ENCODE data around the gene LRRIQ3. TPM values are rescaled to one million over a fixed set of nuclear protein-coding genes. Genes with fewer than 3 reads are reported as not detected.
A peak's percentile ranks its signal among the peaks of the same experiment; 100 is the strongest.

LRRIQ3 gene
- total and polyA plus RNA-seq, 4 donors: 0.37 to 1.6 (median 1.0) TPM

DNA sequence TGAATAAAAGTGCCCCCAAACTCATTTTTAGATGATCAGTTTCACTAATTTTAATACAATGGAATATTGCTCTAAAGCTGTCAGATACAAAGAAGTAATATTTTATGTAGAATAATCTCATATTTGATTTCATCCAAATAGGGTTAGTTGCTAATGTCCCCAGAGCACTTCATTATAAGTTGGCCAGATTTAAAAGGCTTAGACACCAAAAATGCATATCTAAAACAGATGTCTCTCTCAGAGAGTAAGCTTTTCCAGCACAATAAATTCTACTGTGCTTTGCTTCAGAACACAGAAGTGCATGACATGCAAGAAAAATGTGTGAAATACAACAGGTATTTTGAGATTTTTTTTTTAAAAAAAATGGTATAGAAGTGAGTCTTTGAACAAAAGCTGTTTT is 194.2 kb downstream of the LRRIQ3 start (continued):
- TF ChIP-seq, protein P1, sequence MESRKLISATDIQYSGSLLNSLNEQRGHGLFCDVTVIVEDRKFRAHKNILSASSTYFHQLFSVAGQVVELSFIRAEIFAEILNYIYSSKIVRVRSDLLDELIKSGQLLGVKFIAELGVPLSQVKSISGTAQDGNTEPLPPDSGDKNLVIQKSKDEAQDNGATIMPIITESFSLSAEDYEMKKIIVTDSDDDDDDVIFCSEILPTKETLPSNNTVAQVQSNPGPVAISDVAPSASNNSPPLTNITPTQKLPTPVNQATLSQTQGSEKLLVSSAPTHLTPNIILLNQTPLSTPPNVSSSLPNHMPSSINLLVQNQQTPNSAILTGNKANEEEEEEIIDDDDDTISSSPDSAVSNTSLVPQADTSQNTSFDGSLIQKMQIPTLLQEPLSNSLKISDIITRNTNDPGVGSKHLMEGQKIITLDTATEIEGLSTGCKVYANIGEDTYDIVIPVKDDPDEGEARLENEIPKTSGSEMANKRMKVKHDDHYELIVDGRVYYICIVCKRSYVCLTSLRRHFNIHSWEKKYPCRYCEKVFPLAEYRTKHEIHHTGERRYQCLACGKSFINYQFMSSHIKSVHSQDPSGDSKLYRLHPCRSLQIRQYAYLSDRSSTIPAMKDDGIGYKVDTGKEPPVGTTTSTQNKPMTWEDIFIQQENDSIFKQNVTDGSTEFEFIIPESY (IDR thresholded peaks at IDR 0.05): no peak
- TF ChIP-seq HNF4G (IDR thresholded peaks at IDR 0.05): no peak
- no peak for TF ChIP-seq FOXA1 (IDR thresholded peaks at IDR 0.05)
- no peak for TF ChIP-seq TAF1 (conservative IDR thresholded peaks at IDR 0.05)
- no peak for TF ChIP-seq YY1 (IDR thresholded peaks at IDR 0.05)
- TF ChIP-seq JUND (IDR thresholded peaks at IDR 0.05): no peak
- TF ChIP-seq FOXA2 (IDR thresholded peaks at IDR 0.05): no peak

DNA sequence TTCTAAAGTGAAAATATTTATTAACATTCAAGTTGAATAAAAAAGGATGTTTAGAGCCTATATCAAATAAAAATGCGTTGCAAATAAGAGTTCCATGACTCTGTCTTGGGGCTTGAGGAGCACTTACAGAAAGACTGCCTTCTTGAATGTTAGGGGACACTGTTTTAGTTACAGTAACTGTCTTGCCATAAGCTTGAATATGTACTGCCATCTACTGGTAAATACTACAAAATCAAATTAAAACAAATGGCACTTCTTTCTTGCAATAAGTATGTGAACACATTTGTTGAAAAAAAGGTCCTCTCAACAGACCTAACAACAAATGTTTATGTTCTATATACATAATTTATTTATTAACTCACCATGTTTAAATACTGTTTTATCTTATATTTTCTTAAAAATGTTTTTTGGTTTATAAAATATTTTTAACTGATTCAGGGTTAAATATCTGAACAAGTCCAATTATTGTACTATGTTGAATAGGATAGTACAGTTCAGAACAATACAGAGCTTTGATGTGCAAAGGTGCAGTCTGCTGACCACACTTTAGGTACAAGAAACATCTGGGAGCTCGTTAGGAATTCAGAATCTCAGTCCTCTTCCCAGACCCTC is 199.5 kb downstream of the LRRIQ3 start:
- peaks cover 0 to 2% (median 0%) of the 10 kb centered on the region in 4 donors for H3K27me3 ChIP-seq (ENCODE audit: control insufficient read depth in 4 of 4, insufficient read depth in 4 of 4, low read length in 3 of 4)
- no peaks in the 10 kb centered on the region for H3K9me3 ChIP-seq (ENCODE audit: control insufficient read depth in 4 of 4, low read length in 3 of 4)
- TF ChIP-seq SP1 (IDR thresholded peaks at IDR 0.05) (no peak), HNF4A (conservative IDR thresholded peaks at IDR 0.05) (no peak), FOXA1 (IDR thresholded peaks at IDR 0.05) (no peak), EGR1 (IDR thresholded peaks at IDR 0.05; ENCODE audit: low read depth in 2 of 2) (no peak), RAD21 (IDR thresholded peaks at IDR 0.05) (peak; percentile 80 to 82)
- TF ChIP-seq, protein P1 (IDR thresholded peaks at IDR 0.05): no peak
- TF ChIP-seq, protein P2, sequence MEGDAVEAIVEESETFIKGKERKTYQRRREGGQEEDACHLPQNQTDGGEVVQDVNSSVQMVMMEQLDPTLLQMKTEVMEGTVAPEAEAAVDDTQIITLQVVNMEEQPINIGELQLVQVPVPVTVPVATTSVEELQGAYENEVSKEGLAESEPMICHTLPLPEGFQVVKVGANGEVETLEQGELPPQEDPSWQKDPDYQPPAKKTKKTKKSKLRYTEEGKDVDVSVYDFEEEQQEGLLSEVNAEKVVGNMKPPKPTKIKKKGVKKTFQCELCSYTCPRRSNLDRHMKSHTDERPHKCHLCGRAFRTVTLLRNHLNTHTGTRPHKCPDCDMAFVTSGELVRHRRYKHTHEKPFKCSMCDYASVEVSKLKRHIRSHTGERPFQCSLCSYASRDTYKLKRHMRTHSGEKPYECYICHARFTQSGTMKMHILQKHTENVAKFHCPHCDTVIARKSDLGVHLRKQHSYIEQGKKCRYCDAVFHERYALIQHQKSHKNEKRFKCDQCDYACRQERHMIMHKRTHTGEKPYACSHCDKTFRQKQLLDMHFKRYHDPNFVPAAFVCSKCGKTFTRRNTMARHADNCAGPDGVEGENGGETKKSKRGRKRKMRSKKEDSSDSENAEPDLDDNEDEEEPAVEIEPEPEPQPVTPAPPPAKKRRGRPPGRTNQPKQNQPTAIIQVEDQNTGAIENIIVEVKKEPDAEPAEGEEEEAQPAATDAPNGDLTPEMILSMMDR (IDR thresholded peaks at IDR 0.05; ENCODE audit: low read depth, low read length, missing input control): peak; percentile 27
- H3K9ac ChIP-seq (ENCODE audit: low read depth in 1 of 2, low read length in 2 of 2): no peak overlapping the region
- H3K36me3 ChIP-seq (ENCODE audit: control insufficient read depth in 4 of 4, insufficient read depth in 3 of 4, low read depth in 1 of 4, low read length in 3 of 4): no peaks in the 10 kb centered on the region
- H3K4me1 ChIP-seq (ENCODE audit: control insufficient read depth in 4 of 4, insufficient read depth in 4 of 4, low read length in 3 of 4): no peaks in the 10 kb centered on the region
- WGBS: 16% methylated on average over 2 of the region's 2 CpGs
- no peak overlapping the region for H3K27ac ChIP-seq (ENCODE audit: low read depth in 1 of 2, low read length in 2 of 2)
- no peak for DNase-seq (ENCODE audit: low spot score)
- no peak overlapping the region for H3K4me3 ChIP-seq (ENCODE audit: low read depth in 1 of 3, low read length in 3 of 3)

DNA sequence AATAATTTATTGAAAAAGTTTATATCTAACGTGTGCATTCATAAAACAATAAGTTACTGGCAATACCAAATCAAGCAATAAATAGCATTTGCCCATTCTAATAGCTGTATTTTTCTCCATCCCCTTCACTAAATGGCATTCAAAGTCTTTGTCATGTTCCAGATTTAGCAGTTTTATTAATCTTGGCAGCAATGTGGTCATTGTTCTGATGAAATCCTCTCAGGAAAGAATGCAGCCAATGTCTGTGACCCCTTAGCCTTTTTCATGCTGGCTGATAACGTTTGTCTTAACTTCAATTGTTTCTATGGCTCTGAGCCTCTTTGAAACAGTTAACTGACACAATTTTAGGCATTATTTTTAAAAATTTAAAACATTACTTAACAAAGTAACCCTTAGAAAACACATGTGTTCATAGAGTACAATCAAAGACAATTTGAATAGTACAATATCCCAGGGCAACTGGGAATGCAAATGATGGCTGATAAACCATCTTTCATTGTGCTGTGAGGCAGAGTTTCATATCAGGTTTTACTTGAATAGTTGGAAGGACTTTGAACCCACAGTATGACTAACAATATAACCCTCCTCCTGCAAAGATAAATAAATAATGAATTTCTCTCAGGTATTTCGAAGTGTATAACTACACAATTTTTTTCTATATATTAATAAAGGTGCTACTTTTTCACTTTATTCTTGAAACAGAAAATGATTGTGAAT is 217.5 kb downstream of the LRRIQ3 start:
- Histone ChIP-seq H3K27me3 (ENCODE audit: control insufficient read depth in 4 of 4, insufficient read depth in 4 of 4, low read length in 3 of 4) (no peaks in the 10 kb centered on the region), H3K36me3 (ENCODE audit: control insufficient read depth in 4 of 4, insufficient read depth in 3 of 4, low read depth in 1 of 4, low read length in 3 of 4) (no peaks in the 10 kb centered on the region), H3K4me3 (ENCODE audit: low read depth in 1 of 3, low read length in 3 of 3) (no peak overlapping the region), H3K27ac (ENCODE audit: low read depth in 1 of 2, low read length in 2 of 2) (no peak overlapping the region), H3K9me3 (ENCODE audit: control insufficient read depth in 4 of 4, low read length in 3 of 4) (no peaks in the 10 kb centered on the region), H3K4me1 (ENCODE audit: control insufficient read depth in 4 of 4, insufficient read depth in 4 of 4, low read length in 3 of 4) (no peaks in the 10 kb centered on the region), H3K9ac (ENCODE audit: low read depth in 1 of 2, low read length in 2 of 2) (no peak overlapping the region)
- TF ChIP-seq, protein P2 (IDR thresholded peaks at IDR 0.05; ENCODE audit: low read depth, low read length, missing input control): no peak
- TF ChIP-seq, protein P3, sequence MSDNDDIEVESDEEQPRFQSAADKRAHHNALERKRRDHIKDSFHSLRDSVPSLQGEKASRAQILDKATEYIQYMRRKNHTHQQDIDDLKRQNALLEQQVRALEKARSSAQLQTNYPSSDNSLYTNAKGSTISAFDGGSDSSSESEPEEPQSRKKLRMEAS (IDR thresholded peaks at IDR 0.05): no peak
- TF ChIP-seq RAD21 (IDR thresholded peaks at IDR 0.05): no peak
- no peak for TF ChIP-seq EGR1 (IDR thresholded peaks at IDR 0.05; ENCODE audit: low read depth in 2 of 2)
- TF ChIP-seq NR2F2 (IDR thresholded peaks at IDR 0.05): no peak
- no peak for TF ChIP-seq GABPA (IDR thresholded peaks at IDR 0.05 in 1 of 2, conservative IDR thresholded peaks at IDR 0.05 in 1 of 2)
- no peak for TF ChIP-seq HNF4A (conservative IDR thresholded peaks at IDR 0.05)
- TF ChIP-seq TAF1 (conservative IDR thresholded peaks at IDR 0.05): no peak
- TF ChIP-seq, protein P4, sequence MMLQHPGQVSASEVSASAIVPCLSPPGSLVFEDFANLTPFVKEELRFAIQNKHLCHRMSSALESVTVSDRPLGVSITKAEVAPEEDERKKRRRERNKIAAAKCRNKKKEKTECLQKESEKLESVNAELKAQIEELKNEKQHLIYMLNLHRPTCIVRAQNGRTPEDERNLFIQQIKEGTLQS (IDR thresholded peaks at IDR 0.05): no peak
- TF ChIP-seq FOXA2 (IDR thresholded peaks at IDR 0.05): no peak
- no peak for DNase-seq (ENCODE audit: low spot score)
- 53% methylated on average over 3 of the region's 3 CpGs for WGBS
